Osteocyte (in vitro differentiated cells): Measurements from ENCODE around the gene ACOX3. TPM values are rescaled to one million over a fixed set of nuclear protein-coding genes. Genes with fewer than 3 reads are reported as not detected.

ENCODE experiments used
- DNase-seq: peaks from one replicate; pipeline ENCODE4 v3.0.0; 2021; ENCODE audit warnings: mixed read lengths; ENCODE audit not compliant: unreplicated experiment; ENCODE audit errors: extremely low spot score
- H3K27ac Mint-ChIP-seq: one replicate; pipeline ENCODE4 v1.8.0; 2021; ENCODE audit warnings: mild to moderate bottlenecking, mixed read lengths; ENCODE audit not compliant: unreplicated experiment
- H3K27me3 Mint-ChIP-seq: one replicate; pipeline ENCODE4 v1.8.0; 2021; ENCODE audit warnings: mixed read lengths; ENCODE audit not compliant: unreplicated experiment
- H3K36me3 Mint-ChIP-seq: one replicate; pipeline ENCODE4 v1.8.0; 2021; ENCODE audit warnings: mixed read lengths; ENCODE audit not compliant: unreplicated experiment
- H3K4me1 Mint-ChIP-seq: one replicate; pipeline ENCODE4 v1.8.0; 2021; ENCODE audit warnings: mixed read lengths; ENCODE audit not compliant: unreplicated experiment
- H3K4me3 Mint-ChIP-seq: one replicate; pipeline ENCODE4 v1.8.0; 2021; ENCODE audit warnings: mild to moderate bottlenecking, moderate library complexity, mixed read lengths; ENCODE audit not compliant: unreplicated experiment
- H3K9me3 Mint-ChIP-seq: one replicate; pipeline ENCODE4 v1.8.0; 2021; ENCODE audit warnings: mixed read lengths; ENCODE audit not compliant: unreplicated experiment
- CTCF ChIP-seq: fragments of 200-600 bp; sonication (generic); IDR thresholded peaks from 2 replicates; pipeline ENCODE4 v1.5.0; 2021; ENCODE audit warnings: antibody characterized with exemption, mild to moderate bottlenecking, moderate library complexity
- total RNA-seq: library from RNA; stranded (reverse); gene quantifications from 2 replicates; pipeline ENCODE4 v1.2.1, GENCODE V29; 2021

The ACOX3 gene
- total RNA-seq, 1 donor from 2014 or later, result 25.2 TPM

DNA sequence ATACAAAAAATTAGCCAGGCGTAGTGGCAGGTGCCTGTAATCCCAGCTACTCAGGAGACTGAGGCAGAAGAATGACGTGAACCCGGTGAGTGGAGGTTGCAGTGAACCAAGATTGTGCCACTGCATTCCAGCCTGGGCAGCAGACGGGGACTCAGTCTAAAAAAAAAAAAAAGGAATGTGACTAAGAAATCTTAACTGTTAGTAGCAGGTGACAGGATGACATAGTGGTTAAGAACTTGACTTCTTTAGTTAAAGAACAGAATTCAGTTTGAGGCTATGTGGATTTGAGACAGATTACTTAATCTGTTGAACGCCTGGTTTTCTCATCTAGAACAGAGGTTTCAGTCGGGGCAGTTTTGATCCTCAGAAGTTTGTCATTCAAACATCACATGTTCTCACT is 3.3 kb upstream of the ACOX3 start:
- Mint-ChIP-seq H3K4me1 (peaks cover 45% of the 10 kb centered on the region), H3K4me3 (no peak overlapping the region), H3K27me3 (no peaks in the 10 kb centered on the region), H3K27ac (no peak overlapping the region), H3K9me3 (no peaks in the 10 kb centered on the region), H3K36me3 (peaks cover 3% of the 10 kb centered on the region)
- no peak for TF ChIP-seq CTCF
- DNase-seq, result no peak

GRCh38 chr4:8442596-8443358 is 2.3 kb upstream of the ACOX3 start:
- Mint-ChIP-seq H3K4me3 (peak overlapping the region; percentile 57), H3K4me1 (peaks cover 45% of the 10 kb centered on the region)

DNA sequence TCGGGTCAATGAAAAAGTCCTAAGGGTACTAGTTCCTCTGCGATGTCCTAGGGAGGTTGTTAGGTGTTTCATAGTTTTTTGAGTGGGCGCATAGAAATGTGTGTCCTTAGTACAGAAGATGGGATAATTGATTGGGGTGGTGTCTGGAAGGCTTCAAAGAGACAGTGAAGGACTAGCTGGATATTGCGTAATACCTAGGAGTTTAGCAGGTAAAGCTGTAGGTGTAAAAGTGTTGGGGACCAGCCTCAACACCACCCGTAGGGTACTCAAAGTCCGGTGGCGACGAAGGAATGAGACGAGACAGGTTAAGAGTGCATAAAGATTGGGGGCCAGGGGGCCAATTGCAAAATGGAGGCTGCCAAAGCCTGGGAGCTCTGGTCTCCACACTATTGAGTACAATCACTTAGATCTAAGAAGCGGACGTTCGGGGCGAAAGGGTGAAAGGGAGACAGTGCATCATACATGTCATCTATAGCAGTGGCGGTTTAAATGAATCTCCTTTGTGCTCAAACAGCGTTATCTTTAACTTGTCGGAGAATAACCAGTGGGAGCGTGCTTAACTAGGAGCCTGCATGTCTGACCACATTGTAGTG is 1.1 kb upstream of the ACOX3 start:
- no peak for TF ChIP-seq CTCF
- H3K4me3 Mint-ChIP-seq, result peak overlapping the region; percentile 87
- H3K36me3 Mint-ChIP-seq, result peaks cover 3% of the 10 kb centered on the region
- DNase-seq, result no peak
- peak overlapping the region; percentile 68 for H3K27ac Mint-ChIP-seq
- peaks cover 51% of the 10 kb centered on the region for H3K4me1 Mint-ChIP-seq
- no peaks in the 10 kb centered on the region for H3K27me3 Mint-ChIP-seq
- no peaks in the 10 kb centered on the region for H3K9me3 Mint-ChIP-seq

More at GRCh38 chr4:8442596-8443358, 2.3 kb upstream of the ACOX3 start:
- TF ChIP-seq CTCF, result no peak
- H3K27ac Mint-ChIP-seq, result no peak overlapping the region
- H3K9me3 Mint-ChIP-seq, result no peaks in the 10 kb centered on the region
- H3K36me3 Mint-ChIP-seq, result peaks cover 3% of the 10 kb centered on the region
- no peak for DNase-seq
- no peaks in the 10 kb centered on the region for H3K27me3 Mint-ChIP-seq

DNA sequence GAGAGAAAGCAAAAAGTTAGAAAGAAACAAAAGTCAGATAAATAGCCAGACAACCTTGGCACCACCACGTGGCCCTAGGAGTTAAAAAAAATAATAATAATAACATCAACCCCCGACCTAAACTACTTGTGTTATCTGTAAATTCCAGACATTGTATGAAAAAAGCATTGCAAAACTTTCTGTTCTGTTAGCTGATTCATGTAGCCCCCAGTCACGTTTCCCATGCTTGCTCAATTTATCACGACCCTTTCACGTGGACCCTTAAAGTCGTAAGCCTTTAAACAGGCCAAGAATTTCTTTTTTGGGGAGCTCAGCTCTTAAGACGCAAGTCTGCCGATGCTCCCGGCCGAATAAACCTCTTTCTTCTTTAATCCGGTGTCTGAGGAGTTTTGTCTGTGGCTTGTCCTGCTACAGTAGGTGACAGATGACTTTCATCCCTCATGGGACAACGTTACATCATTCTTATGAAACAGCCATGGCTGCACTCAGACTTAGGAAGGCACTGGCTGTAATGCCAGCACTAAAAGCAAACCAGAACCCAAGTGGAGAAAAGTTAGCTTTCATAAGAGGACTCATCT is 520 bp downstream of the ACOX3 start:
- no peak for TF ChIP-seq CTCF
- H3K9me3 Mint-ChIP-seq, result no peaks in the 10 kb centered on the region
- H3K36me3 Mint-ChIP-seq, result peaks cover 3% of the 10 kb centered on the region
- H3K4me1 Mint-ChIP-seq, result peaks cover 51% of the 10 kb centered on the region
- H3K4me3 Mint-ChIP-seq, result peak overlapping the region; percentile 87
- H3K27me3 Mint-ChIP-seq, result no peaks in the 10 kb centered on the region
- H3K27ac Mint-ChIP-seq, result peak overlapping the region; percentile 96
- no peak for DNase-seq

GRCh38 chr4:8439168-8439567 is 1.4 kb downstream of the ACOX3 start:
- DNase-seq, result no peak
- Mint-ChIP-seq H3K4me3 (peak overlapping the region; percentile 53), H3K27me3 (no peaks in the 10 kb centered on the region), H3K4me1 (peaks cover 51% of the 10 kb centered on the region), H3K36me3 (peaks cover 3% of the 10 kb centered on the region), H3K27ac (peak overlapping the region; percentile 56), H3K9me3 (no peaks in the 10 kb centered on the region)
- no peak for TF ChIP-seq CTCF
